HTR-8/SVneo (cell line): Measurements from ENCODE around the gene GPBP1.
"Not testable (repeated sequence)": the region's sequence is repeated elsewhere in the genome, so short reads cannot be mapped to it uniquely, and the experiment has no call there.

Experiments used
- DNase-seq: peaks from one replicate; pipeline ENCODE4 v3.0.0; 2011; ENCODE audit warnings: low spot score, mixed read lengths; ENCODE audit not compliant: insufficient read length
- FAIRE-seq: peaks from 2 replicates; lab custom pipeline; 2011; peaks lifted over from hg19 to GRCh38; lab: Jason Lieb, UNC

Gene GPBP1

DNA sequence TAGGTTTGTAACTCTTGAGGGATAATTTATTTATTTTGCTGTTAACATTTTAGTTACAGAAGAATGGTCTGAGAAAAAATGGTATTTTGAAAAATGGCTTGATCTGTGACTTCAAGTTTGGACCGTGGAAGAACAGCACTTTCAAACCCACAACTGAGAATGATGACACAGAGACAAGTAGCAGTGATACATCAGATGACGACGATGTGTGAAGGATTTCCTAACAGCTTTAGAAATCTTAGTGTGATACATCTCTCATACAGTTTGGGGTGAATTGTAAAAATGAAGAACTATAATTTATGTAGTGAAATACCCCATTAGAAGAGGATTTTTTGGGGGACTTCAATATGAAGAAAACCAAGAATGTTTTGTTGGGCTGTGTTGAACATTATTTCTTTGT lies 88.7 kb downstream of the GPBP1 start:
- no peak for DNase-seq
- no peak for FAIRE-seq

DNA sequence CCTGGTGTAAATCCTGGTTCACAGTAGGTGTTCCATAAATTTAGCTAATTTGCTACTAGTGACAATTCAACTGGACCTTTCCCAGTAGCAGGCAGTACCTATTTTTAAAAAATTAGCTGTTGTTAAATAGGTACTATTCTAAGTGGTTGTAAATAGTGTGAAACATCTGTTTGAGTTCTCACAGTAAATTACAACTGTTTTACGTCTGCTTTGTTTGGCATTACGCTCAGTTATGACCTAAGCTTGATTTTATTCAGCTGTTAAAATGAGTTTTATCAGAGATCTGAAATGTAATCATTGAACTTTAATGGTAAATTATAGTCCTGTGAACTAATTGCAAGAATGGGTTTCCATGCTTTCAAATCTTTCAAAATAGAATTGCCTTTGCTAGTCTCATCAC lies 93.9 kb downstream of the GPBP1 start:
- FAIRE-seq (no peak), DNase-seq (no peak)

DNA sequence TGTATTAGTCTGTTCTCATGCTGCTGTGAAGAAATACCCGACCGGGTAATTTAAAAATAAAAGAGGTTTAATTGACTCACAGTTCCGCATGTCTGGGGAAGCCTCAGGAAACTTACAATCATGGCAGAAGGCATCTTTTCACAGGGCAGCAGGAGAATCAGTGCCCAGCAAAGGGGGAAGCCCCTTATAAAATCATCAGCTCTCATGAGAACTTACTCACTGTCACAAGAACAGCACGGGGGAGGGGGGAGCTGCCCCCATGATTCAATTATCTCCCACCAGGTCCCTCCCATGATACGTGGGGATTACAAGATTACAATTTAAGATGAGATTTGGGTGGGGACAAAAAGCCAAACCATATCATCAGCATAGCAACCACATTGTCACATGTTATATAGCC lies 102.5 kb downstream of the GPBP1 start:
- no peak for FAIRE-seq
- DNase-seq: no peak

DNA sequence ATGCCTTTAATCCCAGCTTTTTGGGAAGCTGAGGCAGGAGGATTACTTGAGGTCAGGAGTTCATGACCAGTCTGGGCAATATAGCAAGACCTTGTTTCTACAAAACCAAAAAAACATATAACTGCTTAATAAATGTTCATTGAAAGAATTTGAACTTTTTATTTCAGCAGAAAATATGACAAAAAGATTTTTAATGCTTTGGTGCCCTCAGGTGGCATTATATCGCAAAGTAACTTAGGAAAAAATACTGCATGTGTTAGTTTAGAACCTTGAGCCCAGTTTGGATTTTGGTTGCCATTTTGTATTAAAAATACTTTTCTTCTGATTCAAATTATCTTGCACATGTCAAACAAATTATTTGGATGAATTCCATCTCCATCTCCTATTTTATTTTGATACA lies 103.2 kb downstream of the GPBP1 start:
- FAIRE-seq (no peak), DNase-seq (peak; percentile 28)

DNA sequence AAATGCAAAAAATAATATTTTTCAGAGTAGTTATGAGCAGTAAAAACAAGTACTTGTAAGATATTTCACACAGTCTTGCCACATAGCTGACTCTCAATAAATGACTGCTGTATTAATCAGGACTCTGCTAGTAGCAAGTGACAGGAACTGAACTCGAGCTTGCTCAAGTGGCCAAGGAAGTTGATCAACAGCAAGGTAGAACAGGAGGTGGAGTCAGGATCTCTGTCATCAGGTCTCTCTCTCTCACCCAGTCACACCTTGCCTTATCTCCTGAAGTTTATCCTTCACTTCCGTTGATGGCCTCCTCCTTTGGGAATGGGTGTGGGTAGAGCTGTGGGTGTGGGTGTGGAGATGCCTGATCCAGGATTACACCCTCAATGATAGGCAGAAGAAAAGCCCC lies 107.0 kb downstream of the GPBP1 start:
- no peak for FAIRE-seq
- no peak for DNase-seq

DNA sequence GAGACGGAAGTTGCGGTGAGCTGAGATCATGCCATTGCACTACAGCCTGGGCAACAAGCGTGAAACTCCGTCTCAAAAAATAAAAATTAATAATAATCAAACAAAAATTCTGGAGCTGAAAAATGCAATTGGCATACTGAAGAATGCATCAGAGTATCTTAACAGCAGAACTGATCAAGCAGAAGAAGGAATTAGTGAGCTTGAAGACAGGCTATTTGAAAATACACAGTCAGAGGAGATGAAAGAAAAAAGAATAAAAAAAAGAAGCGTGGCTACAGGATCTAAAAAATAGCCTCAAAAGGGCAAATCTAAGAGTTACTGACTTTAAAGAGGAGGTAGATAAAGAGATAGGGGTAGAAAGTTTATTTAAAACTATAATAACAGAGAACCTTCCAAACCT lies 111.2 kb downstream of the GPBP1 start:
- DNase-seq, FAIRE-seq: not testable (repeated sequence)

DNA sequence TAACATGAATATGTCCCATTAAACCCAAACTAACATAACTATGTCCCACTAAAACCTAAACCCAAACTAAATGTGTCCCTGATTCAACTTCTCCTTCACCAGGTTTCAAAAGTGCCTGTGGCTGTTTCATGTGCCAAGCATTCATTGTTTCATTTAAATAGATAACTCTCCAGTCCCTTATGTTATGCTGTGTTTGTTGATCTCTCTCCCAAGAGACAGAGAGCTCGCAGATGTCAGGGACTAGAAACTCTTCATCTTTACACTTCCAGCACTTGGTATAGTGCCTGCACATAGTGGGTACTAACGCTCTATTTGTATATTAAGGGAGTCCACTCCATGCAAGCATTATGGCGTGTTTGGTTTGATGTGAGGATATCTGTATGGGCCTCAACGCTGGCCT lies 118.0 kb downstream of the GPBP1 start:
- no peak for FAIRE-seq
- DNase-seq: no peak

DNA sequence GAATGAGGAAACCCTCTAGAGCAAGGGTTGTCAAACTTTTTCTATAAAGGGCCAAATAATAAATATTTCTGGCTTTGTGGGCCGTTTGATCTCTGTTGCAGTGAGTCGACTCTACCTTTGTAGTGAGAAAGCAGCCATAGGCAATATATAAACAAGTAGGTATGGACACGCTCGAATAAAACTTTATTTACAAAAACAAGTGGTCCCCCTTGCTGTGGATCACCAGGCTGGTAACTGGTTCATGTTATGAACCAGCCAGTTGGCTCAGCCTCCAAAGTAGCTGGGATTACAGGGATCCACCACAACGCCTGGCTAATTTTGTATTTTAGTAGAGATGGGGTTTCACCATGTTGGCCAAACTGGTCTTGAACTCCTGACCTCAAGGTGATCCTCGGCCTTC lies 118.5 kb downstream of the GPBP1 start:
- DNase-seq (no peak), FAIRE-seq (no peak)

DNA sequence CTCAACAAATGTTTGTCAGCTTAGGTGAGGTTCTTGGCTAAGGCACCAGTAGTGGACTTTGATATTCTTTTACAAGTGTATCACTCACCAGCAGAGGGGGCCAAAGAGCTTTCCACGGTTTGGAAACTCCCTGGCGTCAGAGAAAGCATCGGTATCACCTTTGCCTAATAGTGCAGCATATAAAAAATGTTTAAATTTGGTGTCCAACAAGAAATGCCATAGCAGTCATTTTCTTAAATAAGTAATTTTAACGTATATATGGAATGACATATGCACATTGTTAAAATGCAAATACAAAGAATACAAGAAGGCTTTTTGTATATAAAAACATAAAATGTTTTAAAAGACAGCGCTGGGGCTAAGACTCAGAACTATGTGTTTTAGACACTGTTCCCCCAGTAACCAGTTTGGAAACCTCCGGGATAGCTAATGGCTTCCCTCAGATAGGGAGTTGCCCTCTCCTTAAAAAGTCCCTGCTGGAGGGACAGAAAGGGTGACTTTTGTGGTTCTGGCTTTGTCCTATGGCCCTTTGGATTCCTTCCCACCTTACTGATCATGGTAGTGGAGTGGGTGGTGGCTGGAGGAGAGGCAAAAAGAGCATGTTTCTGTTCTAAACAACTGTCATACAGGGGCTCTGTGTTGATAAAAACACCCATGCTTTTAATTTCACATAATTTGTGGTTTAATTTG lies 124.6 kb downstream of the GPBP1 start:
- FAIRE-seq (no peak), DNase-seq (peak; percentile 55)

DNA sequence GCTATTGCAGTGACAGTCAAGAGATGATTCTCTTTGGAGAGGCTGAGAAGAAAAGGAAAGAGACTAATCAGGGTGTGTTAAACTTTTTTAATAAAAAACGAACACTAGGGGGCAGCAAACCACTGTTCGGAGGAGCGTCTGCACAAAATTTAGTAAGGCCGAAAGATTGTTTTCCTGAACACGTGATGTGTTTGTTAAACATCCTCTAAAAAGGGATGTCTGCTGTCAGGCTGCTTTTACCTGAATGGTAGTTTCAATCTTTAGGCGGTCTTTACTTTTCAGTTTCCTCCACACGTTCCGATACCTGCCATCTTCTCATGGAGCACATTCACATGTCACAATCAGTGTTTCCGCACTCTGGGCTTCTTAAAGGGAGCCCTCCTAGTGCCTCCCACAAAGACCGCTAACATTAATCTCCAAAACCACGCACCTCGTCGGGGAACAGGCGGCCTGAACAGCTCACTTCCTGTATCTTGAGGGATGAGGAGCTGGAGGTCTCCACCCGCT lies 125.2 kb downstream of the GPBP1 start:
- peak; percentile 50 for DNase-seq
- no peak for FAIRE-seq

DNA sequence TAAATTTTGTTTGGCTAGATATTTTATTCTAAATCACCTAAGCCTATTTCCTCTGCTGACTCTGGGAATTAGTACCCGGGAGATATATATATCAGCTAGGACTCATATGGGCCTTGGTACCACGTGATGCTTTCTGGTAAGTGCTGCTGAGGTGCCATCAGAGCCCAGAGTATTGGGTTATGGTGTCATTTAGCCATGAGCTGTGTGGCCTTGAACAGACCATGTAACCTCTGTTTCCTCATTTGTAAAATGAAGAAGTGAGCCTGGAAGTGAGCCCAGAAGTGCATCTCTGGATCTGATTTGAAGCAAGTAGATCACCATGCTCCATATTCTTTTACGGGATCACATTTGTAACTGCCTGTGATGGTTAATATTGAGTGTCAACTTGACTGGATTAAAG lies 126.1 kb downstream of the GPBP1 start:
- FAIRE-seq: no peak
- DNase-seq: no peak

DNA sequence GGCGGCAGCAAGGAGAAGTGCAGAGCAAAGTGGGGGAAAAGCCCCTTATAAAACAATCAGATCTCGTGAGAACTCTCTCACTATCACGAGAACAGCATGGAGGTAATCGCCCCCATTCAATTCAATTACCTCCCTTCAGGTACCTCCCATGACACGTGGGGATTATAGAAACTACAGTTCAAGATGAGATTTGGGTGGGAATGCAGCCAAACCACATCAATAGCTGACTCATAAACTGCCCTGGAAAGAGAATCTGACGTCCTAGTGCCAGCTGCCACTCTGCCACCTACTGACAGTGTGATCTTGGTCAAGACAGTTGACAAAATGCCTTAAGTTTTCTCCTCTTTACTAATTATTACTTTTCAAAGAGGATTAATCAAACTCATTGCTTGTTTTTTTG lies 128.3 kb downstream of the GPBP1 start:
- DNase-seq (peak; percentile 12), FAIRE-seq (peak; percentile 31)

DNA sequence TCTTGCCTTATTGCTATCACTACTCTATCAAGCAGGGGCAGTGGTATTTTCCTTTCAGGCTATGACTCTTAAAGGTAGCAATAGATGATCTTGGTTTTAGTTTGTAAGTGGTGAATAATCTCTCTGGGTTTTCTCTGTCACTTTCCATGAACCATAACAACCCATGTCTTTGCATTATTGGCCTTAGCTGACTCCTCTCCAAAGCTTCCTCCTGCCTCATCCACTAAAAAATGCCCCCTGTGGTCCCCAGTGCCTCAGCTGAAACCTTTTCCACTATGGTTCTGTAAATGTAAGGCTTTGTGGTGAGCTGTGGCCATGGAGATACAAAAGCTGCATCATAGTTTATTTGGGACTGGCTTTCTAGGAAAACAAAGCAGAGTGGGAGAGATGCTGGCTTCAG lies 128.8 kb downstream of the GPBP1 start:
- DNase-seq (no peak), FAIRE-seq (no peak)

DNA sequence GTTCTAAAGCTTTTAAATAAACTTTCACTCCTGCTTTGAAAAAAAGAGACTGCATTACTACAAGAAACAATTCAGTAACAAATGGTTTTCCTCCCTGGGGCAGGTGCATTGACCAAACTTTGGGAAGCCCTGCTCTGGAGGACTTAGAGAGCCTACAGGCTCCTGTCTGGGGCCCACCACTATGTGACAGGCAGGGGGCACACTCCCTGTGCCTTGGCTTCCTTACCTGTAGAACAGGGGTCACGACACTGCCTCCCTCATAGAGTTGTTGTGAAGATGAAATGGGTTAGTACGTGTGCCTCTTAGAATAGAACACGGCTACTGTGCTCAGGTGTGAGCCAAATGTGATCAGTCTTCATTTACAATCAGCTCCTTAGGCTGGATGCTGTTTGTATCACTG lies 130.1 kb downstream of the GPBP1 start:
- FAIRE-seq: no peak
- DNase-seq: no peak

DNA sequence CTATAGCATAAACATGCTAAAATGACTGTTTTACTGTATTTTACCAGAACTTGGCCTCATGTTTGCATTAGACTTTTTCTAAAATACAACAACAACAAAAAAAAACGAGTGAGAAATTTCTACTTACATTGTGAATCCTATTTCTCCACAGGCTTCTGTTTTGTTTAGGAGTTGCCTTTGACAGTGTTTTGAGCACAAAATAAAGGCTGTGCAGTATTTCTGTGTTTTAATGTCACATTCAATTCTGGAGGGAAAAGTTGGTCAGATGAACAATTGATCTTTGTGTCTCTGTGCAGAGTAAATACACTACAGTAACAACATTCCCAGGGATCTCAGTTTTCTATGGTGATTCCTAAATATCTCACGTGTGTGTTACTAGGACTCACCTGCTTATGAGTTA lies 131.1 kb downstream of the GPBP1 start:
- DNase-seq: no peak
- FAIRE-seq: peak; percentile 38

DNA sequence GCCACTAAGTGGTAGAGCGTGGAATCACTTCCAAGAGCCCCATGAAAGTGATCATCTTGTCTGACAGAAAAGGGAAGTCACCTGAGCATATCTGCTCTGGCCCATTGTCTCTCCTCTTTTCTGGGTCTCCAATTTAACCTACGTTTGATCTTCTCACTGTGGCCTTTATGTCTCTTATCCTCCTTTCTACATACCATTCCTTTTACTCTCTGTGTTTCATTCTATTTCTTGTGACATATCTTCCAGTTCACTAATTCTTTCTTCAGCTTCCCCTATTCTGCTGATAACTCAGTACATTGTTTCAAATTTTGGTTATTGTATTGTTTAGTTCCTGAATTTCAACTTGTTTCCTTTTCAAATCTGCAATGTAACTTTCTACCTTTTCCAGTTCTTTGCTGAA lies 132.5 kb downstream of the GPBP1 start:
- DNase-seq (no peak), FAIRE-seq (no peak)

DNA sequence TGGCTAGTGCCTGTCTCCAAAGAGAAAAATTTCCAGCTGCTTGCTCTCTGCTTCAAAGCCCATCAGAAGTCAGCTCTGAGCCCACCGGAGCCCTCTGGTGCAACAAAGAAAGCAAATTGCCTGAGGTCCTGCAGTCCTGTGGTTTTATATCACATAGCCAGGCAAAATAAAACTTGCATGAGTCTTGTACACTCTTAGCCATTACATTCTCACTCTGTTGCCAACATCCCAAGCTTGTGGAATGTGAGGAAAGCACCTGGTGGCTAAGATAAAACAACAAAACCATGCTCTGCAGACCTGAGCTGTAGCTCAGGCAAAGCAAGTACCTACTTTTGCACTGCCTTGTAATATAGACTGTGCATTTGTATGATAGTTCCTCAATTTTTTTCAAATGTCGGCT lies 133.7 kb downstream of the GPBP1 start:
- FAIRE-seq (no peak), DNase-seq (no peak)

DNA sequence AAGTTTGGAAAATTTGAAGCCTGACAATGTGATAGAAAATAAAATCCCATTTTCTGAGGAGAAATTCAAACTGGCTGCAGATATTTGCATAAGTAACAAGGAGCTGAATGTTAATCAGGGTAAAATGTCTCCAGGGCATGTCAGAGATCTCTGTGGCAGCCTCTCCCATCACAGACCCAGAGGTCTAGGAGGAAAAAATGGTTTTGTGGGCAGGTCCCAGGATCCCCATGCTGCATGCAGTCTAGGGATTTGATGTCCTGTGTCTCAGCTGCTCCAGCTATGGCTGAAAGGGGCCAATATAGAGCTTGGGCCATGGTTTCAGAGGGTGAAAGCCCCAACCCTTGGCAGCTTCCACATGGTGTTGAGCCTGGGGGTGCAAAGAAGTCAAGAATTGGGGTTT lies 135.2 kb downstream of the GPBP1 start:
- FAIRE-seq: not testable (repeated sequence)

DNA sequence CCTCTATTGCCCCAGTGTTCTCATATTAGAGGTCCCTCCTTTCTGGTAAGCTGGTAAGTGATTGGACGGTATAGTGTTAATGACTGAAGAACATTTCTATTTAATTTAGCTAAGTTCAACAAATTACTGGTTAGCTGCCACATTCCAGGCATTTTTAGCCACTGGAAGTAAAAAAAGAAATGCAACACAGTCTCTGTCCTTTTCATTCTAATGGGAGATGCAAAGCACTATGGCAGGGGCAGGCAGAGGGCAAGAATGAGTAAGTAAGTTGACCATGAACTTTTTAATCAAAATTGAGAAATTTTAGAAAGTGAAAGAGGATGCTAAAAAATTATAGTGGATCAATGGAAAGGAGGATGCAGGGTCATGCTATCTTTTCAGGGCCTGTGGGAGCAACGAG lies 137.4 kb downstream of the GPBP1 start:
- FAIRE-seq (no peak), DNase-seq (no peak)

More for the DNA sequence above, 135.2 kb downstream of the GPBP1 start:
- not testable (repeated sequence) for DNase-seq

DNA sequence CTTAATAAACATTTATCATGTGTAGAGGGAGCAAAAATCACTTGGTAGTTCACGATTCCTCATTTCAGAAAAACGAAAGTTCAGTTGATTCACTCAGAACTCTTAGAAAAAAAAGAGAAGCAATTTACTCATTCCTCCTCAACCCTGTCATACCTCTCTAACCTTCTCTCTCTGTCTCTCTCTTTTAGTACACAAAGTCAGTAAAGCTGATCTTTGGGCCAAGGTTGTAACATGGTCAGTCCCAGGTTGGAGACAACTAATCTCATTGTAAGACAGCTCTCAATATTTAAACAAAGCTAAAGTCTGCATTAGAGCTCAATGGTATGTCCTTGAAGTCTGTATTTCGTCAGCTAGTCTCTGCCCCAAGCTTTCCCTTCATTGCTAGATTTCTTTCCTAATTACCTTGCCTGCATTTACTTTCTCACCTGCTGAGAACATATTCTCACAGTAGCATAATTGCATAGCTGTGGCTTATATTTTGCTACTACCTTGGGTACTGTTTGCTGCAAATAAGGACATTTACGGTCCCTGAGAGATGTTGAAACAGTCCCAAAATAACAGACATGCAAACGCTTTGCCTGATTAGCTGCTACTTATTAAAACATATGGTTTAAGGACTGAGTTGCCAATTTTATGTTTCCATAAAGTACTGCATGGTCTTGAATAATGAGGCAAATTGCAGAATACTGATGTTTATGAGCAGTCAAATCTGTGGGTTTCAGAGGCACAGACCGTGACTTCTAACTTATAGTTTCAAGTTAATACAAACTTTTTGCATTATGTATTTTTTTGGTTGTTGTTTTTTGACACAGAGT lies 138.3 kb downstream of the GPBP1 start:
- DNase-seq: no peak
- no peak for FAIRE-seq

DNA sequence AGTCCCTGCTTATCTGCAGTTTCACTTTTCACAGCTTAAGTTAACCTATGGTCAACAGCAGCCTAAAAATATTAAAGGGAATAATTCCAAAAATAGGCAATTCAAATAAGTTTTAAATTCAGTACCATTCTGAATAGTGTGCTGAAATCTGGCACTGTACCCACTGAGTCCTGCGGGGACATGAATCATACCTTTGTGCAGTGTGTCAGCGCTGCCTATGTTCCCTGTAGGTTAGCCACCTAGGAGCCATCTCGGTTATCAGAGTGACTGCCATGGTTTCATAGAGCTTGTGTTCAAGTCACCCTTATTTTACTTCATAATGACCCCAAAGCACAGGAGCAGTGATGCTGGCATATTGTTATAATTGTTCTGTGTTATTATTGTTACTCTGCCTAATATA lies 139.9 kb downstream of the GPBP1 start:
- FAIRE-seq: no peak
- no peak for DNase-seq
